ENCODE results near the gene DDIT3.
"Not testable (repeated sequence)": the region's sequence is repeated elsewhere in the genome, so short reads cannot be mapped to it uniquely, and the experiment has no call there.

The DDIT3 gene, protein sequence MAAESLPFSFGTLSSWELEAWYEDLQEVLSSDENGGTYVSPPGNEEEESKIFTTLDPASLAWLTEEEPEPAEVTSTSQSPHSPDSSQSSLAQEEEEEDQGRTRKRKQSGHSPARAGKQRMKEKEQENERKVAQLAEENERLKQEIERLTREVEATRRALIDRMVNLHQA

DNA sequence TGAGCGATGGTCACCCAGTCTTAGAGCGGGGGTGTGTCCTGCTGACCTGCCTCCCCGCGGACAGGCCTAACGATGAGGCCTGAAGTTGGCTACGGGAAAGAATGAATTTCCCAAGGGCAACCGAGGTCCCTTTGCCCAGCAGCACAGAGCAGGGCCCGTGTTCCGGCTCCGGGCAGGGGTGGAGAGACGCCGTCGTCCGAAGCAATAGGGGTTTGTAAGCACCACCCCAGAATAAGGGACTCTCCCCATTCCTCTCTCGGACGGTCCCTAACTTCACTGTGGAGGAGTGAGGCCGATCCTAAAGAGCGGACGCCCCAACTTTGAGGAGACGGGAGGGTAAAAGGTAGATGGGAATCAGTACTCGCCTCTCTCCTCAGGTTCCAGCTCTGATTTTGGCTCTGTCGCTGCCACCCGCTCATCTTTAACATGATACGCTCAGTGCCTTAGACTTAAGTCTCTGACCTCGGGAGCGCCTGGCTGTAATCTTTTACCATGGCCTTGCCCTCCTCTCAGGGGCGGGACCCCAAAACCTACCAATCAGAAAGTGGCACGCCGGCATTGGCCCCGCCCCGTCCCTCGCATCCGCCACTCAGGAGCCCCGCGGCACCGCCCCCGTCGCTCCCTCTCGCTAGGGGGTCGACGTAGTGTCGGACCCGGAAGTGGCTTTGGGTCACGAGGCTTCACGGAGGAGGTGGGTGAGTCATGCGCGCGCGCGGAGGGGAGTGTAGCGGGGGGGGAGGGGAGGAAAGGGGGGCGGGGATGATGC, at the start of gene DDIT3:
DDIT3 (minus strand) TSS at position 462 of the 766 bp plus-strand sequence. CDS start 3,108 bp downstream, outside the sequence.
- peak; percentile 96 to 99 for DNase-seq

DNA sequence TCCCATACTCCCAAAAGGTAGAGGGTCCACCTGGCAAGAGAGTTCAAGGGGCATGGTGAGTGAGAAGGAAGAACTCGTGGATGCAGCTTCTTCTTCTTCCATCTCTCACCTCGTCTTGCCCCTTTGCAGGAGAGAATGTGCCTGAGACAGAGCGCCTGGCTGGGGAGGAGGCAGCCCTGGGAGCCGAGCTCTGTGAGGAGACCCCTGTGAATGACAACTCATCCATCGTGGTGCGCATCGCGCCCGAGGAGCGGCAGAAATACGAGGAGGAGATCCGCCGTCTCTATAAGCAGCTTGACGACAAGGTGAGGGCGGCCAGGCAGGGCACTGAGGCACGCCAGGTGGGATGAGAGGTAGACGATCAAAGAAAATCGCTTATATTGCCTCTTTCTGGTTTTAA, 49.5 kb upstream of the DDIT3 start:
- no peak for DNase-seq

DNA sequence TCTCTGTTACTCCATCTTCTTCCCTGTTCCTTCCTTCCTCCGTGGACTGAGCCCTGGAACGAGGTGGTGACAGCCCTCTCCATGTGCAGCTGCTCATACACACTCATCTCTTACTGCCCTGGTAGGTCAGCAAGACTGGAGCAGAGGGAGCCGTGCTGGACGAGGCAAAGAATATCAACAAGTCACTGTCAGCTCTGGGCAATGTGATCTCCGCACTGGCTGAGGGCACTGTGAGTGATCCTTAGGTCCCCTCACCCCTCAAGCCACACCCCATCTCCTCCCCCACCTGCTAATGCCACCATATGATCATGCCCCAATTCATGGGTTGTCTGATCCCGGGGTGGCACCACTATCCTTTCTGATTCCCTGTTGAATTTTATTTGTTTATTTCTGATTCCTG, 48.5 kb upstream of the DDIT3 start:
- DNase-seq: no peak

DNA sequence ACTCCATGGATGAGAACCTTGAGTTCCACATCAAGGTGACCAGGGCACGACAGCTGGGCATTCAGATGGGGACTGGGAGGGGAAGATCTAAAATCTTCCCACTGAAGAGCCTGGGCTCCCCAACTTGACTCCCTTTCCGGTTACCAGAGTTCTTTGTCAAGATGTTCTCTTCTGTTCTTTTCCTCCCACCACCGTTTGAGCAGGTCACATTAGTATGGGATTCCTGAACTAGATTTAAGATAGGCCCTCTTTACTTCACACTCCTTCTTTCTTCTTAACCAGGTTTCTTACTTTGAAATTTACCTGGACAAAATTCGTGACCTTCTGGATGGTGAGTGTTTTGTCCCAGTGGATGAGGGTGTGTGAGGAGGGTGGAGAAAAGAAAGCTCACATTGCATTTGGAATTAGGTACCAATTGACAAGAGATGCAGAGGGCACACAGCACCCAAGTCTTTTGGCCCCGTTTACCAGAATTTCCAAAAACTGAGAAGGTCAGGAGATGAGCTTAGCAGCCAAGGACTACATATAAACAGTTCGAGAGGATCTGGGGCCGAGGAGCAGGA, 43.9 kb upstream of the DDIT3 start:
- no peak for DNase-seq

DNA sequence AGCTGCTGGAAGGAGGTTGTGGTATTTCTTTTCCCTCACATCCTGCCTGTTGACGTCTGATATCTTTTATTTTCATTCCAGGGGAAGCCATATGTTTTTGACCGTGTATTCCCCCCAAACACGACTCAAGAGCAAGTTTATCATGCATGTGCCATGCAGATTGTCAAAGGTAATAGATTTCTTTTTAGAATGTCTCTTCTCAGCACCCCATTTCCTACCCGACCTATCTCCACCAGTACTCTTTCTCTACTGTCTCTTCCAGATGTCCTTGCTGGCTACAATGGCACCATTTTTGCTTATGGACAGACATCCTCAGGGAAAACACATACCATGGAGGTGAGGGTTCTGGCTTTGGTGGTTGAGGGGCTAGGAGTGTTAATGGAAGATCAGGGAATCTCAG, 43.0 kb upstream of the DDIT3 start:
- no peak for DNase-seq

DNA sequence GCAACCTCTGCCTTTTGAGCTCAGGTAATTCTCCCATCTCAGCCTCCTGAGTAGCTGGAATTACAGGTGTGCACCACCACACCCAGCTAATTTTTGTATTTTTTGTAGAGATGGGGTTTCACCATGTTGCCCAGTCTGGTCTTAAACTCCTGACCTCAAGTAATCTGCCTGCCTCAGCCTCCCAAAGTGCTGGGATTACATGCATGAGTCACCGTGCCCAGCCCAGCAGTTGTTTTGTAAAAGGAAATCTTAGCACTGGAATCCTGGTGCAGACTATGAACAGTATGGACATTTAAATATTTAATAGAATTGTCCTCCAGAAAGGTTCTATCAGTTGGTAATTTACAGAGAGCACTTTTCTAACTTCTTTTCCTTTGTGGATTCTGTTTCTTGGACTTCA, 40.8 kb upstream of the DDIT3 start:
- not testable (repeated sequence) for DNase-seq

DNA sequence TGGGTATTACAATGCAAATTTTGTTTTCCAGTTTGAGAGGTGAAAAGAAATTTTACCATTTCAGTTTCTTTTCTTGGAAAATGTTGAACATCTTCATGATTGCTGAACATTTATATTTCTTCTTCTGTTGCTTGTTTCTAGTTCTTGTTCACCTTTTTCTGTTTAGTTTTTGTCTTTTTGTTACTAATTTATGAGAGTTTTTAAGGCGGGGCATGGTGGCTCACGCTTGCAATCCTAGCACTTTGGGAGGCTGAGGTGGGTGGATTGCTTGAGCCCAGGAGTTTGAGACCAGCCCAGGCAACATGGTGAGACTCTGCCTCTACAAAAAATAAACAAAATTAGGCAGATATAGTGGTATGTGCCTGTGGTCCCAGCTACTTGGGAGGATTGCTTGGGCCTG, 40.2 kb upstream of the DDIT3 start:
- DNase-seq: no peak

DNA sequence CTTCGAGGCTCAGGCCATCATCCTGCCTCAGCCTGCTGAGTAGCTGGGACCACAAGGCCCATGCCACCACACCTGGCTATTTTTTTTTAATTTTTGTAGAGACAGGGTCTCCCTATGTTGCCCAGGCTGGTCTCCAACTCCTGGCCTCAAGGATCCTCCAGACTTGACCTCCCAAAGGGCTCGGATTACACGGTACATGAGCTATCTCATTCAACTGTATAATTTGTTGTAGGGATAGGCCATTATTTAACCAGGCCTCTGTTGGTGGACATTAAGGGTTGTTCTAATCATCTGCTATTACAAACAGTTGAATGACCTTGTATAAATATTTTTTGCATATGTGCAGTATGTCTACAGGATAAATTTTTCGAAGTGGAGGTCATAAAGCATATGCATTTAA, 38.5 kb upstream of the DDIT3 start:
- no peak for DNase-seq

DNA sequence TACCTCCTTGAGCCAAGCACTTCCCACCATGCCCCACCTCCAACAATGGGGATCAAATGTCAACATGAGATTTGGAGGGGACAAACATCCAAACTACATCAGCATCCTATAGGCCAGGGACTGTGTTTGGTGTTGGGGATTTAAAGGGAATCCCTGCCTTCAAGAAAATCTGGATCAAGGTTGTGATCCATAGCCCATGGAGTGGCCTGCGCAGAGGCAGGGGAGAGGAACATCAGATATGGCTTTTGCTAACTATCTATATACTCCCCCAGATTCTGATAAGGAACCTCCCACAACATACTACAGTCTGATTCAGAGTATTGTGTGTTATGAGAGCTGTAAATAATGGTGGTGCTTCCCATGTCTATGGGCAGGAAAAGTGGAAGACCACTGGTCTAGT, 34.6 kb upstream of the DDIT3 start:
- no peak for DNase-seq

DNA sequence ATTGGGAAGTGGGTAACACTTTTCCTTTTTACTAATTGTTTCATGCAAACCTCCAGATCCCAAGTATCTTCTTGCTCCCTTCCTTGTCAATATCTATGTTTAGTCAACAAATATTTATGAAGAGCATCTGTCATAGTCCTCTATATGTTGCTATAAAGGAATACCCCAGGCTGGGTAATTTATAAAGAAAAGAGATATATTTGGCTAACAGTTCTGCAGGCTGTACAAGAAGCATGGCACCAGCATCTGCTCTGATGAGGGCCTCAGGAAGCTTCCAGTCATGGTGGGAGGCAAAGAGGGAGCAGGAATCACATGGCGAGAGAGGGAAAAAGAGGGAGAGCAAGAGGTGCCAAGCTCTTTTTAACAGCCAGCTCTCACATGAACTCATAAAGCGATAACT, 34.1 kb upstream of the DDIT3 start:
- DNase-seq: no peak

DNA sequence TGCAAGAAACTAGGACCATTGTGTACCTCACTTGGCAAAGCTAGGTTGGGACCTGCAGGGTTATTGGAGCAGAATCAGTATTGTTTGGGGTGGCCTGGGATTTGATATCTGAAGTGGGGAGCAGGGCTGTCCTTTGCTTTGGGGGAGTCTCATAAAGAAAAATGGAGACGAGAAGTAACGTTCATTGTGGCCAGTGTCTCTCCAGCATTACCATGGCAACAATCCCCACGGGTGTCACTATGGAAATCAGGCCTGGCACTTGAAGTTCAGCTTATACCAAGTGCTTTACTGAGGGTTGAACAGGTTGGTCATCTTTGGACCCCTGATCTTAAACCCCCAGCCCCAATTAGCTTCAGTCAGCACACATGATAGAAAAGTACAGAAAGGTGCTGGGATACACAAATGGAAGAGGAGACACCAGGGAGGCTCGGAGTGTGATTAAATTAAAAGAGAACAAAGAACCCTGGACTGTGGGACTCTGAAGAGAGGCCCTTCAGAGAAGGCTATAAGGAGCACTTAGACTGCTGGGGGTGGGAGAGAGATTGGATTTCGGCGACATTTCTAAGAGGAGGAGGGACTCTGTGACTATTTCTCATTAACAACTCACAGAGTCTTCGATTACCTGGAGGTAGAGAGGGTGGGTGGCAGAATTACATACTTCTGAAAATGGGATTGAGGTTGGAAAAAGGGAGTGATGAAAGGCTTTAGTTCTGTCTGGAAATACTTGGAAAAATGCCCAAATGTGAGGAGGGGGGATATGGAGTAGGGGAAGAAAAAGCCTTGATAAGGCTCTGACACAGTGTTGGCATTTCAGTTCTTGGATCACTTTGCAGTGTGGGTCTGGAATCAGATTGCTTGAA, 33.3 kb upstream of the DDIT3 start:
- DNase-seq: no peak

DNA sequence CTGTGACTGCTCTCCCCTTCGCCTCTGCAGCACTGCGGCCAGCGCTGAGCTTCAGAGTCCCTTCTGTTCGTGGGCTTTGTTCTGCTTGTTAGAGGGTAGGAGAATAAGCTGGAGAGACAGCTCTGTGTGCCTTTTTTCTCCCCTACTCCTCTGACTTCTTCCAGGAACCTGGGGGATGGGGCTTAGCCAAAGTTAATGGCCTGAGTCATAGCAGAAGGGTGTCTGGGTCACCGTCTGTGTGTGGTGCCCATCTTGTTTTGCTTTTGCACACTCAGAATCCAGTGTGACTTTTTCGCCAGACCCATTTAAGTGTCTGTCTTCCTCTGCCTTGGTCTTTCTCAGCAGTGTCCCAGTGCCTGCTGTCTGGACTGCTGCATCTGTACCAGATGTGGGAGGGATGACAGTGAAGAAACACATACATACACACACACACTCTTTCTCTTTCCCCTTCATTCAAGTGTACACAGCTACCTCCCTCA, 32.6 kb upstream of the DDIT3 start:
- no peak for DNase-seq

DNA sequence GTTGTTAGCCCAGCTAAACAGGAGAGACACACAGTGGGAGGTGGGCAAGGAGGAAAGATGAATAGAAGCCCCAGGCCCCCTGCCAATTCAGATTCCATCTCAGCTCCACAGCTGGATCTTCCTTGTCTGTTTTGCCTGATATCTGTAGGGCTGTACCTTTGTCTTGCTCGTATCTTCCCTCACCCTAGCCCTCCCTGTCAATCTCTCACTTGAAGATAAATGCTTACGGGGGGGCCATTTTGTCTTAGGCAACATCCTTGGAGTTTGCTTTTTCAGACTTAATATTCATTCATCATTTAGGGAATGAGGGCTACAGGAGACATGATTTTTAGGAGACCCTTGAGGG, 32.0 kb upstream of the DDIT3 start:
- DNase-seq: no peak

DNA sequence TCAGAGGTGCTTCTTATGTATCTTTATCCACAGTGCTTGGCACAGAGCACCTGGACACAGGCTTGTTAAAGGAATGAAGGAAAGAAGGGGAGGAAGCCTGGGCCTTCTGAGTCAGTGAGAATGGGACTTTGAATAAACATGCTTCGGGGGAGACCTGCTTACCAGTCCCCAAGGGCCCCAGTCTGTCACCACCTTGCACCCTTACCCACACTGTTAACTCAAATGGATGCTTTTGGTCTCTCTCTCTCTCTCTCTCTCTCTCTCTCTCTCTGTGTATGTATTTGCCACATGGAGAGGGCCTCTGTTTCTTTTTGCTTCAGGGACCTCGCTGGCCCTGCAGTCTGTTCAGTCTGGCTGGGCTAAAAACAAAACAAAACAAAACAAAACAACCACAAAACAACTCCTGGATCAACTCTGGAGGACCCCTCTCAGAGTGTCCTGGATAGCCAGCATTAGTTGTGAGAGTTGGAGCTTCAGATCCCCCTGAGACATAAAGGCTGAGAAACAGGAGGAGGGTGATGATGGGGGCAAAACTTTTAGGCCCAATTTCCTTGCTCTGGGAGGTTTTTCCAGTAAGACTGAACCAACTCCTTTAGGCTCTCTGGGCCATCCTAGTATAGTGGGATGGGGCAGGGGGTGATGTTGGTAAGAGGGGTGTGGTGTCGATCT, 31.5 kb upstream of the DDIT3 start:
- no peak for DNase-seq

DNA sequence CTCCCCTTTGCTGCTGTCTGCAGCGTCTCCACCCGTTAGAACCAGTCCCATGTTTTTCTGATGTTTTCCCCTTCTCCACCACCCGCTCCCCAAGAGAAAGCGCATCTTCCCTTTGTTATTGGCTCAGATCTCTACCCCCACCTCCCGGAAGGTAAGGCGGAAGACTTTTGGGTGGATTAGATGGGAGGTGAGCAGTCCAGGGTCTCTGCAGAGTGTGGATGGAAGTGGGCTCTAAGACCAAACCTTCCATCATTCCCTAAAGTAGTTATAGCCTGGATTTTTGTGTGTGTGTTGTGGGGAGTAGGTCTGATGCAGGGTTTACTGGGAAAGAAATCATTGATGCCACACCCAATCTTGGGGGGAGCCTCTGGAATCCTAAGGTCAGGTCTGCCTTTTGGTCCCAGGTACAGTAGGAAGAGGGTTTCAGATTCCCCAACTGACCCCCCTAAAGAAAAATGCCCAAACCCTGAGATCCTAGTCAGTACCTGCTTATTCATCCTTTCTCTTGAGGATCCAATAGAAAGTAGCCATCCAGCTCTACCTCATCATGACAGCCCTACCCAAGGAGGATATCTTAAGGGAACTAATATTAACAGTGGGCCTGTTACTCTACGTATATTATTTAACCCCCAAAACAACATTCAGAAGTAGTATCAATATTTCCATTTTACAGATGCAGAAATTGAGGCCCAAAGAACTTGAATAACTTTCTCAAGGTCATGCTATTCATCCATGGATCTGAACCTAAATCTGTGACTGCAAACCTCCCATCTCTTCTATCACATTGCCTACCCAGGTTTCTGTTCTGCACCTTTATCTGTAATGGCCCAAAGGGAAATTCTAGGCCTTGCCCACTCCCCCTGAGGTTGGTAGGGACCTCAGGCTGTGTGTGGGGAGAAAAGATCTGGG, 30.6 kb upstream of the DDIT3 start:
- no peak for DNase-seq

DNA sequence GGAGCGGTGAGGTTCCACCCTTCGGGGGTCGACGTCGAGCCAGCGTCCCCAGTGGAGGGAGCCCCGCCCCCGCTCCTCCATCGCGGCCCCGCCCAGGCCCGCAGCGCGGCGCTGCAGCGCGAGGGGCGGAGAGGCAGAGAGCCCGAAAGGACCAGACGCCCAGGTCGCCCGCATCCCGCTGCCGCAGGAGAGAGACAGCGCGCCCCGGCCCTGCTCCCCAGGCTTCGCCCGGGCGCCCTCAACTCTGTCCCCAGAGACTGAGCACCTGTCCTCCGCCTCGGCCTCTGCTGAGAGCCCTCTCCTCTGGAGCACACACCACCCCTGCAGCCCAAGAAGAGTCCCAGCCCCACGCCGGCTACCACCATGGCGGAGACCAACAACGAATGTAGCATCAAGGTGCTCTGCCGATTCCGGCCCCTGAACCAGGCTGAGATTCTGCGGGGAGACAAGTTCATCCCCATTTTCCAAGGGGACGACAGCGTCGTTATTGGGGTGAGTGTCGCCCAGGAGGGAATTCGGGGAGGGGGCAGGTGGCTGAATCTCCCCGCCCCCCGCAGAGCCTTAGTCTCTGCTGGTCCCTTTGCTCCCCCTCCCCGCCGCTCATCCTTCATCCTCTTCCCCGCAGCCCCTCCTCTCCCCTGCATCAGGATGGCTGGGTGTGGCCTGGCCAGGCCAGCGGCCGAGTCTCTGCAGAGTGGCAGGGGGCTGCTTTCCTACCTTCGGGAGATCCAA, 29.8 kb upstream of the DDIT3 start, which contains the start of gene KIF5A:
KIF5A (plus strand) TSS at position 136 of the 732 bp plus-strand sequence; CDS start at position 364, 228 bp downstream.
- peak in 1 of 2 experiments; percentile 62 for DNase-seq

DNA sequence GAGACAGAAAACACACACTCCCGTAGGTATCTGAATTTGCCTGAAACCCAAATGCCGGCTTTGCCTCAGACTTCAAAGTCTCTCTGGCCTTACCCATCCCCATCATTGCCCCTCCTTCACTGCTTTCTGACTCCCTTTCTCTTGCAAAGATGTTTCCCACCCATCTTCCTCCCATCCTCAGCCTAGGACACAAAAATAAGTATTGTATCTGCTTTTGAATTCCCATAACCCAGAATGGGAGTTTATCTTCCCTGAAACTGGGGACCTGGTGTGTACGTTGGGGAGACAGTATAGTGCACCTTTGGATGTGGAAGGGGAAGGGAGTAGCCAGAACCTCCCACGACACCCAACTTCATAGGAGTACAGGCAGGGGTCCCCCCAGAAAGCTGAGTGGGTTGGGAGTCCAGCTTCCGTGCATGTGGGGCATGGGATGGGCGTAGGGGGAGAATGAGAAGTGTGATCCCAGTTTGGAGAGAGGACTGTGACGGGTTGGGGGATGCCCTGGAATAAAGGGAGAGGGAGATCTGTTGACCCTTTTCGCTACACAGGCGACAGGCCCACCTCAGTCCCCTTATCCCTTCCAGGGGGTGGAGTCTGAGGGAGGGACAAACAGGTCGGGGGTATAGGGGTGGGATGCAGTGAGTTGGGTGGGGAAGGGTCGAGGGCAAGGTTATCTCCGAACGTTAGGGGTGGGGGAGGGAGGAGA, 29.0 kb upstream of the DDIT3 start:
- DNase-seq: no peak

DNA sequence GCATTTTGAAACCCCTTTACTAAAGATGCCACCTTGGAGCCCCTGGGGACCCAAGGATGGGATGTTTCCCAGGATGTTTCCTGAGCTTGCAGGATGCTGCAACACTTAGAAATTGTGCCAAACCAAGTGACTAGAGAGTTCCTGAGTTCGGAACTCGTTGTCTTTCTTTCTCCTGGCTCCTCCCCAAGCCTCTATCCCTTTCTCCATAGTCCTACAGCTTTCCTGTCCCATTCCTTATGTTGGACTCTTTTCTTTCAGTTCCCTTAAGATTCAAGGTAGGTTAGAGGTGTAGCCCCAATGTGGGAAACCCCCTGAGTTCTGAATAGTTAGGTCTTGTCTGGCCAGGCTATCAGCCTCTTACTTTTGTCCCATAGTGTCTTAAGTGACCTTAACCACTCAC, 28.2 kb upstream of the DDIT3 start:
- DNase-seq: no peak

DNA sequence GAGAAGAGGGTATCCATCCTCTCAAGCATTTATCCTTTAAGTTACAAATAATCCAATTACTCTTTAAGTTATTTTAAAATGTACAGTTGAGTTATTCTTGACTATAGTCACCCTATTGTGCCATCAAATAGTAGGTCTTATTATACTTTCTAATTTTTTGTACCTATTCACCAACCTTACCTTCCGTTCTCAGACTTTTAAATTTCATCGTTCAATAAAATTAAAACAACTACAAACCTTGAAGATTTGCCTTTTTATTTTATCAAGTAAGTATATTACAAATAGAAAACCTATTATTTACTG, 27.6 kb upstream of the DDIT3 start:
- DNase-seq: no peak

DNA sequence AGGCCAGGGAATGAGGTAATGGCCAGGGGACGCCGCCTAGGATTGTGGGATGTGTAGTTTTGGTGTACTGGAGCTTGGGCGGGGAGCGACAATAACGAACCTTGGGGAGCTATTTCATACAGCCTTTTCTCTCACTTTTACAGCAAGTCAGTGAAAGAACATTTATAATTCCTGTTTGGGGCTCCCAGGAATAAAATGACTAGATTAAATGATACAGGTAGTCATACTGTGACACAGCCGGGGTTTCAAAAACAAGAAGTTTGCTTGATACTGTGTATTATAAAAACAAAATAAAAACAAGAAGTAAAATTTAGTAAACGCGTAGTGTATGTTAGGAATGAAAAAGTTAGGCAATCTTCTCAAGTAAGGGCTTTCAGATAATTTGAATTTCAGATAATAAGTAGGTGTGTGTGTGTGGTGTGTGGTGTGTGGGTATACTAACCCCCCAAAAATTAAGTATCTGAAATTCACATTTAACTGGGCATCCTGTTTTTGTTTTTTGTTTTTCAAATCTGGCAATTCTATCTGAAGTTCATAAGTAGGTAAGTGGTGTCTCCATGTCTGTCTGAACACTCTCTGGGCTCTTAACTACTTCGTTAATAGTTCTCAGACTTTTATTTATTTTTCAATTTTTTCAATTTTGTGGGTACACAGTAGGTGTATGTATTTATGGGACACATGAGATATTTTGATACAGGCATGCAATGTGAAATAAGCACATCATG, 27.1 kb upstream of the DDIT3 start:
- no peak for DNase-seq
